NCI-H1105 treated with DMSO at 0.1 percent for 48 hours (cell line): ENCODE results near the gene MIB1.
"Not testable (repeated sequence)": the region's sequence is repeated elsewhere in the genome, so short reads cannot be mapped to it uniquely, and the experiment has no call there.

Experiments
- DNase-seq: peaks from one replicate; lab custom pipeline; 2025; lab: John Stamatoyannopoulos, UW

Gene MIB1

GRCh38 chr18:21740538-21741311 lies at the start of gene MIB1:
MIB1 (plus strand) TSS chr18:21740792; CDS start chr18:21741584, 792 bp downstream.
- DNase-seq = peak; percentile 97

- no peak for DNase-seq
Measured at GRCh38 chr18:21693322-21693721, 47.3 kb upstream of the MIB1 start.

GRCh38 chr18:21700528-21701075 lies 40.0 kb upstream of the MIB1 start:
- DNase-seq = no peak

- DNase-seq = peak; percentile 61
Measured at GRCh38 chr18:21701621-21702020, 39.0 kb upstream of the MIB1 start.

GRCh38 chr18:21702602-21703001 lies 38.0 kb upstream of the MIB1 start:
- DNase-seq = no peak

- DNase-seq = peak; percentile 30
Measured at GRCh38 chr18:21703241-21703820, 37.3 kb upstream of the MIB1 start.

- DNase-seq = peak; percentile 91
Measured at GRCh38 chr18:21704603-21705364, 35.8 kb upstream of the MIB1 start, which contains the start of gene ABHD3. ABHD3 (minus strand) TSS chr18:21704774; CDS start chr18:21704665, 109 bp downstream.

GRCh38 chr18:21706386-21706865 lies 34.2 kb upstream of the MIB1 start:
- DNase-seq = no peak

- DNase-seq = not testable (repeated sequence)
Measured at GRCh38 chr18:21707130-21707529, 33.5 kb upstream of the MIB1 start.

GRCh38 chr18:21714474-21714873 lies 26.1 kb upstream of the MIB1 start:
- DNase-seq = no peak

- DNase-seq = no peak
Measured at GRCh38 chr18:21722687-21723086, 17.9 kb upstream of the MIB1 start.

GRCh38 chr18:21725201-21725600 lies 15.4 kb upstream of the MIB1 start:
- no peak for DNase-seq

GRCh38 chr18:21727702-21728101 lies 12.9 kb upstream of the MIB1 start:
- DNase-seq = no peak

GRCh38 chr18:21733011-21733410 lies 7.6 kb upstream of the MIB1 start:
- DNase-seq = no peak

GRCh38 chr18:21735452-21736015 lies 5.1 kb upstream of the MIB1 start:
- no peak for DNase-seq

GRCh38 chr18:21736926-21737325 lies 3.7 kb upstream of the MIB1 start:
- DNase-seq = not testable (repeated sequence)

- no peak for DNase-seq
Measured at GRCh38 chr18:21739604-21740537, 721 bp upstream of the MIB1 start.

- no peak for DNase-seq
Measured at GRCh38 chr18:21741312-21741561, 645 bp downstream of the MIB1 start.

- peak; percentile 37 for DNase-seq
Measured at GRCh38 chr18:21741562-21742314, 1.1 kb downstream of the MIB1 start.

GRCh38 chr18:21742315-21742687 lies 1.7 kb downstream of the MIB1 start:
- DNase-seq = no peak
